ENCODE results near the gene PCP2.
"Not testable (repeated sequence)": the region's sequence is repeated elsewhere in the genome, so short reads cannot be mapped to it uniquely, and the experiment has no call there.

The PCP2 gene

GRCh38 chr19:7645163-7645562 is 11.6 kb upstream of the PCP2 start:
- peaks cover 2% of the 10 kb centered on the region for H3K79me1 ChIP-seq (ENCODE audit: low read depth, low read length)
- no peak overlapping the region for H3K4me3 ChIP-seq (ENCODE audit: low read length in 2 of 2)
- H4K8ac ChIP-seq (ENCODE audit: low read depth, low read length) = no peak overlapping the region
- no peak overlapping the region for H2BK120ac ChIP-seq (ENCODE audit: low read depth, low read length)
- DNase-seq (ENCODE audit: low spot score) = no peak
- peak overlapping the region; percentile 75 for H2AK5ac ChIP-seq (ENCODE audit: low read depth, low read length)
- H2BK12ac ChIP-seq (ENCODE audit: low read length) = no peak overlapping the region
- peaks cover 0 to 2% of the 10 kb centered on the region in 2 donors for H3K9me3 ChIP-seq (replicated peaks in 1 of 2; ENCODE audit: control insufficient read depth in 2 of 2, insufficient read depth in 1 of 2, low read depth in 1 of 2, low read length in 2 of 2)
- no peak overlapping the region for H3K18ac ChIP-seq (ENCODE audit: low read length)
- WGBS, 2 donors (ENCODE audit: extremely low coverage in 2 of 2, insufficient read length in 2 of 2, insufficient replicate concordance in 1 of 2) = no CpG with 5 or more reads among the region's 14 CpGs
- no peaks in the 10 kb centered on the region for H3K4me1 ChIP-seq (ENCODE audit: control insufficient read depth in 2 of 2, insufficient read depth in 1 of 2, low read depth in 1 of 2, low read length in 2 of 2)
- no peak overlapping the region for H4K91ac ChIP-seq (ENCODE audit: low read depth, low read length, poor library complexity)
- H3K9ac ChIP-seq (ENCODE audit: low read depth, low read length, poor library complexity) = no peak overlapping the region
- no peak overlapping the region for H3K4ac ChIP-seq (ENCODE audit: low read length)
- no peak overlapping the region for H3K23ac ChIP-seq (ENCODE audit: low read depth, low read length, poor library complexity)
- H3K4me2 ChIP-seq (ENCODE audit: insufficient read depth, low read length, poor library complexity, severe bottlenecking) = no peak overlapping the region
- no peak overlapping the region for H3K14ac ChIP-seq (ENCODE audit: low read length)
- H2AFZ ChIP-seq (ENCODE audit: low read length) = no peak overlapping the region
- no peaks in the 10 kb centered on the region for H3K36me3 ChIP-seq (replicated peaks in 1 of 2; ENCODE audit: control insufficient read depth in 2 of 2, insufficient read depth in 2 of 2, low read length in 2 of 2)
- H2BK5ac ChIP-seq (ENCODE audit: low read length) = peak overlapping the region; percentile 24
- H3K27ac ChIP-seq (replicated peaks; ENCODE audit: low read length) = no peak overlapping the region
- H2BK15ac ChIP-seq (ENCODE audit: low read length) = no peak overlapping the region
- peaks cover 0 to 10% (median 0%) of the 10 kb centered on the region in 3 experiments for H3K27me3 ChIP-seq (ENCODE audit: control insufficient read depth in 3 of 3, insufficient read depth in 3 of 3, low read depth in 1 of 3, low read length in 3 of 3)

- H3K4me2 ChIP-seq (ENCODE audit: insufficient read depth, low read length, poor library complexity, severe bottlenecking) = no peak overlapping the region
- H2BK5ac ChIP-seq (ENCODE audit: low read length) = no peak overlapping the region
- peak overlapping the region in 1 of 2 donors; percentile 22 for H3K4me3 ChIP-seq (ENCODE audit: low read length in 2 of 2)
- H2AK5ac ChIP-seq (ENCODE audit: low read depth, low read length) = no peak overlapping the region
- peaks cover 0 to 8% of the 10 kb centered on the region in 2 donors for H3K9me3 ChIP-seq (replicated peaks in 1 of 2; ENCODE audit: control insufficient read depth in 2 of 2, insufficient read depth in 1 of 2, low read depth in 1 of 2, low read length in 2 of 2)
- H3K9ac ChIP-seq (ENCODE audit: low read depth, low read length, poor library complexity) = no peak overlapping the region
- H4K8ac ChIP-seq (ENCODE audit: low read depth, low read length) = no peak overlapping the region
- no peak for DNase-seq (ENCODE audit: low spot score)
- H3K36me3 ChIP-seq (replicated peaks in 1 of 2; ENCODE audit: control insufficient read depth in 2 of 2, insufficient read depth in 2 of 2, low read length in 2 of 2) = peaks cover 0 to 3% of the 10 kb centered on the region in 2 donors
- H3K4ac ChIP-seq (ENCODE audit: low read length) = no peak overlapping the region
- H2AFZ ChIP-seq (ENCODE audit: low read length) = no peak overlapping the region
- H2BK15ac ChIP-seq (ENCODE audit: low read length) = no peak overlapping the region
- no CpG with 5 or more reads among the region's 20 CpGs for WGBS, 2 donors (ENCODE audit: extremely low coverage in 2 of 2, insufficient read length in 2 of 2, insufficient replicate concordance in 1 of 2)
- H3K79me1 ChIP-seq (ENCODE audit: low read depth, low read length) = peaks cover 5% of the 10 kb centered on the region
- H3K27me3 ChIP-seq (ENCODE audit: control insufficient read depth in 3 of 3, insufficient read depth in 3 of 3, low read depth in 1 of 3, low read length in 3 of 3) = peaks cover 0 to 10% (median 2%) of the 10 kb centered on the region in 3 experiments
- H4K91ac ChIP-seq (ENCODE audit: low read depth, low read length, poor library complexity) = no peak overlapping the region
- no peak overlapping the region for H3K14ac ChIP-seq (ENCODE audit: low read length)
- H3K27ac ChIP-seq (replicated peaks; ENCODE audit: low read length) = no peak overlapping the region
- H3K23ac ChIP-seq (ENCODE audit: low read depth, low read length, poor library complexity) = no peak overlapping the region
- H3K4me1 ChIP-seq (ENCODE audit: control insufficient read depth in 2 of 2, insufficient read depth in 1 of 2, low read depth in 1 of 2, low read length in 2 of 2) = peaks cover 0 to 3% of the 10 kb centered on the region in 2 donors
- no peak overlapping the region for H3K18ac ChIP-seq (ENCODE audit: low read length)
- no peak overlapping the region for H2BK12ac ChIP-seq (ENCODE audit: low read length)
- no peak overlapping the region for H2BK120ac ChIP-seq (ENCODE audit: low read depth, low read length)
These were observed 11.0 kb upstream of the PCP2 start for GRCh38 chr19:7644550-7644877.

- H2AK5ac ChIP-seq (ENCODE audit: low read depth, low read length); H3K4me2 ChIP-seq (ENCODE audit: insufficient read depth, low read length, poor library complexity, severe bottlenecking); H3K4me1 ChIP-seq (ENCODE audit: control insufficient read depth in 2 of 2, insufficient read depth in 1 of 2, low read depth in 1 of 2, low read length in 2 of 2); H2BK15ac ChIP-seq (ENCODE audit: low read length); H3K27me3 ChIP-seq (ENCODE audit: control insufficient read depth in 3 of 3, insufficient read depth in 3 of 3, low read depth in 1 of 3, low read length in 3 of 3); H3K79me1 ChIP-seq (ENCODE audit: low read depth, low read length); H2BK12ac ChIP-seq (ENCODE audit: low read length); H2AFZ ChIP-seq (ENCODE audit: low read length); H3K18ac ChIP-seq (ENCODE audit: low read length); H3K4ac ChIP-seq (ENCODE audit: low read length); H3K9ac ChIP-seq (ENCODE audit: low read depth, low read length, poor library complexity); H4K8ac ChIP-seq (ENCODE audit: low read depth, low read length); H3K14ac ChIP-seq (ENCODE audit: low read length); H3K36me3 ChIP-seq (replicated peaks in 1 of 2; ENCODE audit: control insufficient read depth in 2 of 2, insufficient read depth in 2 of 2, low read length in 2 of 2); H3K9me3 ChIP-seq (replicated peaks in 1 of 2; ENCODE audit: control insufficient read depth in 2 of 2, insufficient read depth in 1 of 2, low read depth in 1 of 2, low read length in 2 of 2); H4K91ac ChIP-seq (ENCODE audit: low read depth, low read length, poor library complexity); H2BK120ac ChIP-seq (ENCODE audit: low read depth, low read length); DNase-seq (ENCODE audit: low spot score); H3K27ac ChIP-seq (replicated peaks; ENCODE audit: low read length): not testable (repeated sequence)
- peak overlapping the region; percentile 89 for H3K23ac ChIP-seq (ENCODE audit: low read depth, low read length, poor library complexity)
- peak overlapping the region; percentile 24 for H2BK5ac ChIP-seq (ENCODE audit: low read length)
- H3K4me3 ChIP-seq (ENCODE audit: low read length in 2 of 2) = peak overlapping the region in 1 of 2 donors; percentile 22
- no CpG with 5 or more reads among the region's 10 CpGs for WGBS, 2 donors (ENCODE audit: extremely low coverage in 2 of 2, insufficient read length in 2 of 2, insufficient replicate concordance in 1 of 2)
These were observed 10.4 kb upstream of the PCP2 start for GRCh38 chr19:7643629-7644549.

GRCh38 chr19:7643031-7643415 is 9.5 kb upstream of the PCP2 start:
- Histone ChIP-seq H2BK15ac (ENCODE audit: low read length) (no peak overlapping the region), H3K18ac (ENCODE audit: low read length) (no peak overlapping the region), H2BK120ac (ENCODE audit: low read depth, low read length) (no peak overlapping the region), H2AFZ (ENCODE audit: low read length) (no peak overlapping the region), H2BK12ac (ENCODE audit: low read length) (no peak overlapping the region), H3K23ac (ENCODE audit: low read depth, low read length, poor library complexity) (no peak overlapping the region), H3K9me3 (replicated peaks in 1 of 2; ENCODE audit: control insufficient read depth in 2 of 2, insufficient read depth in 1 of 2, low read depth in 1 of 2, low read length in 2 of 2) (peaks cover 0 to 8% of the 10 kb centered on the region in 2 donors), H4K91ac (ENCODE audit: low read depth, low read length, poor library complexity) (no peak overlapping the region), H3K4me1 (ENCODE audit: control insufficient read depth in 2 of 2, insufficient read depth in 1 of 2, low read depth in 1 of 2, low read length in 2 of 2) (peaks cover 0 to 3% of the 10 kb centered on the region in 2 donors), H3K27ac (replicated peaks; ENCODE audit: low read length) (no peak overlapping the region), H3K27me3 (ENCODE audit: control insufficient read depth in 3 of 3, insufficient read depth in 3 of 3, low read depth in 1 of 3, low read length in 3 of 3) (peaks cover 0 to 12% (median 2%) of the 10 kb centered on the region in 3 experiments), H4K8ac (ENCODE audit: low read depth, low read length) (no peak overlapping the region), H2AK5ac (ENCODE audit: low read depth, low read length) (no peak overlapping the region), H3K79me1 (ENCODE audit: low read depth, low read length) (peaks cover 5% of the 10 kb centered on the region), H3K4me2 (ENCODE audit: insufficient read depth, low read length, poor library complexity, severe bottlenecking) (no peak overlapping the region), H3K9ac (ENCODE audit: low read depth, low read length, poor library complexity) (no peak overlapping the region), H3K14ac (ENCODE audit: low read length) (no peak overlapping the region), H3K36me3 (replicated peaks in 1 of 2; ENCODE audit: control insufficient read depth in 2 of 2, insufficient read depth in 2 of 2, low read length in 2 of 2) (peaks cover 0 to 3% of the 10 kb centered on the region in 2 donors), H3K4ac (ENCODE audit: low read length) (no peak overlapping the region), H3K4me3 (ENCODE audit: low read length in 2 of 2) (no peak overlapping the region), H2BK5ac (ENCODE audit: low read length) (no peak overlapping the region)
- WGBS, 2 donors (ENCODE audit: extremely low coverage in 2 of 2, insufficient read length in 2 of 2, insufficient replicate concordance in 1 of 2) = no CpG with 5 or more reads among the region's 8 CpGs
- DNase-seq (ENCODE audit: low spot score) = no peak
